Subcutaneous adipose tissue (tissue), 4 donors: ENCODE measurements around the gene OTUB1. TPM values are rescaled to one million over a fixed set of nuclear protein-coding genes. Genes with fewer than 3 reads are reported as not detected.

ENCODE experiments used
- total RNA-seq, 4 donors: library from RNA; depleted of rRNA; stranded (reverse); fragments of >200 nt; gene quantifications; one replicate each; pipeline ENCODE4 v1.1.0, GENCODE V29; 2016
- TF ChIP-seq, protein P1 (sequence below): fragments of 450-650 bp; IDR thresholded peaks from one replicate; pipeline ENCODE4 v1.5.1; 2016; ENCODE audit warnings: low read depth, mild to moderate bottlenecking, control low read depth, antibody characterized with exemption, moderate library complexity

OTUB1 gene
- total RNA-seq, 4 donors from 2014 or later = 41.6 to 49.1 (median 44.4) TPM

GRCh38 chr11:64017945-64018224 lies 31.6 kb downstream of the OTUB1 start:
- TF ChIP-seq, protein P1, sequence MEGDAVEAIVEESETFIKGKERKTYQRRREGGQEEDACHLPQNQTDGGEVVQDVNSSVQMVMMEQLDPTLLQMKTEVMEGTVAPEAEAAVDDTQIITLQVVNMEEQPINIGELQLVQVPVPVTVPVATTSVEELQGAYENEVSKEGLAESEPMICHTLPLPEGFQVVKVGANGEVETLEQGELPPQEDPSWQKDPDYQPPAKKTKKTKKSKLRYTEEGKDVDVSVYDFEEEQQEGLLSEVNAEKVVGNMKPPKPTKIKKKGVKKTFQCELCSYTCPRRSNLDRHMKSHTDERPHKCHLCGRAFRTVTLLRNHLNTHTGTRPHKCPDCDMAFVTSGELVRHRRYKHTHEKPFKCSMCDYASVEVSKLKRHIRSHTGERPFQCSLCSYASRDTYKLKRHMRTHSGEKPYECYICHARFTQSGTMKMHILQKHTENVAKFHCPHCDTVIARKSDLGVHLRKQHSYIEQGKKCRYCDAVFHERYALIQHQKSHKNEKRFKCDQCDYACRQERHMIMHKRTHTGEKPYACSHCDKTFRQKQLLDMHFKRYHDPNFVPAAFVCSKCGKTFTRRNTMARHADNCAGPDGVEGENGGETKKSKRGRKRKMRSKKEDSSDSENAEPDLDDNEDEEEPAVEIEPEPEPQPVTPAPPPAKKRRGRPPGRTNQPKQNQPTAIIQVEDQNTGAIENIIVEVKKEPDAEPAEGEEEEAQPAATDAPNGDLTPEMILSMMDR = no peak

DNA sequence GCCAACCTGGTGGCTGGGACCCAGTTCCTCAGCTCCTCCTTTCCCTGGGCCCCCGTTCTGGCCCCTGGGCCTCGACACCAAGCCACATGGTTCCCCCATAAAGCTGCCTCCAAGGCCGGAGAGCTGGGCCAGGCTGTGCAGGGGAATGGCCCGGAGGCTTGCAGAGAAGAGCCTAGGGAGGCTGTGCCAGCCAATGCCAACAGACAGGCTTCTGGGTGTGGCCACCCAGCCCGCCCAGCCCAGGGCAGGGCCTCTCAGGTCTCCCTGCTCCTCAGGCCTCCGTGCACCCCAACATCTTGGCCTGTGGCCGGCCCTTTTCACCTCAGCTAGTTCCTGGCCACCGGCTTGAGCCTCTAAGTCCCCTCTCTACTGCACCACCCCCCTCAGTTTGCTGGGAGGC lies 32.1 kb downstream of the OTUB1 start:
- TF ChIP-seq, protein P1 = no peak

GRCh38 chr11:64019106-64020037 lies 33.1 kb downstream of the OTUB1 start:
- TF ChIP-seq, protein P1 = no peak

- TF ChIP-seq, protein P1 = no peak
These were observed 34.9 kb downstream of the OTUB1 start for GRCh38 chr11:64020976-64021756.

DNA sequence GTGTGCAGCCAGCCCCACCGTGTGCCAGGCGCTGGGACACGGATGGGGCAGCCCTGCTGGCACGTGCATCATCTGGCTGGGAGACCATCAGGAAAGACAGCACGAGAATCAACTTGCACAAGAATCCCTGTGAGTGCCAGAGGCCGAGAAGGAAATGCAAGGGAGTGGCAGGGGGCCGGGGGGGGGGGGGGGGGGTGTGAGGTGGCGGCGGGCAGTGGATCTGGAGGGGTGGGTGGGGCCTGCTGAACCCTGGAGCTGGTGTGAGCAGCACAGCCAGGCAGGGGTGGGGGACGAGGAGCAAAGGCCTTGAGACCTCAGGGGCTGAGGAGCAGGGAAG lies 35.5 kb downstream of the OTUB1 start:
- TF ChIP-seq, protein P1 = no peak

- TF ChIP-seq, protein P1 = no peak
These were observed 36.0 kb downstream of the OTUB1 start for GRCh38 chr11:64022125-64022784.
